Measurements from ENCODE around the gene TM2D3.

TM2D3 gene

GRCh38 chr15:101669744-101670143 is 17.6 kb upstream of the TM2D3 start:
- peaks cover 6% of the 10 kb centered on the region for H3K4me1 ChIP-seq (ENCODE audit: insufficient read depth, poor library complexity, severe bottlenecking)
- H3K9me3 ChIP-seq (ENCODE audit: severe bottlenecking), result no peaks in the 10 kb centered on the region
- H3K27ac ChIP-seq (ENCODE audit: poor library complexity, severe bottlenecking), result no peak overlapping the region
- H3K4me3 ChIP-seq (ENCODE audit: severe bottlenecking), result no peak overlapping the region
- ATAC-seq (ENCODE audit: low read depth) (no peak), DNase-seq (ENCODE audit: low spot score) (no peak)
- TF ChIP-seq CTCF (IDR thresholded peaks at IDR 0.05; ENCODE audit: poor library complexity, severe bottlenecking), result no peak
- no peaks in the 10 kb centered on the region; the same call in 1 of the 2 replicates for H3K36me3 ChIP-seq (ENCODE audit: low read depth)
- H3K27me3 ChIP-seq (ENCODE audit: insufficient read depth, poor library complexity, severe bottlenecking), result no peaks in the 10 kb centered on the region

- no peak for DNase-seq (ENCODE audit: low spot score)
- peaks cover 6% of the 10 kb centered on the region for H3K4me1 ChIP-seq (ENCODE audit: insufficient read depth, poor library complexity, severe bottlenecking)
- no peaks in the 10 kb centered on the region for H3K27me3 ChIP-seq (ENCODE audit: insufficient read depth, poor library complexity, severe bottlenecking)
- H3K27ac ChIP-seq (ENCODE audit: poor library complexity, severe bottlenecking), result no peak overlapping the region
- no peaks in the 10 kb centered on the region for H3K9me3 ChIP-seq (ENCODE audit: severe bottlenecking)
- no peak for ATAC-seq (ENCODE audit: low read depth)
- no peak for TF ChIP-seq CTCF (IDR thresholded peaks at IDR 0.05; ENCODE audit: poor library complexity, severe bottlenecking)
- no peaks in the 10 kb centered on the region; the same call in 1 of the 2 replicates for H3K36me3 ChIP-seq (ENCODE audit: low read depth)
- H3K4me3 ChIP-seq (ENCODE audit: severe bottlenecking), result no peak overlapping the region
These were observed 15.7 kb upstream of the TM2D3 start for GRCh38 chr15:101667881-101668280.

- Histone ChIP-seq H3K9me3 (ENCODE audit: severe bottlenecking) (peaks cover 3% of the 10 kb centered on the region), H3K27ac (ENCODE audit: poor library complexity, severe bottlenecking) (no peak overlapping the region), H3K36me3 (ENCODE audit: low read depth) (no peaks in the 10 kb centered on the region), H3K4me3 (ENCODE audit: severe bottlenecking) (no peak overlapping the region), H3K27me3 (ENCODE audit: insufficient read depth, poor library complexity, severe bottlenecking) (no peaks in the 10 kb centered on the region), H3K4me1 (ENCODE audit: insufficient read depth, poor library complexity, severe bottlenecking) (peaks cover under 1% of the 10 kb centered on the region)
- ATAC-seq (ENCODE audit: low read depth) (0 out of 3 replicates have a peak, but pooled peaks have one; percentile 59), DNase-seq (ENCODE audit: low spot score) (no peak)
- peak; percentile 76 for TF ChIP-seq CTCF (IDR thresholded peaks at IDR 0.05; ENCODE audit: poor library complexity, severe bottlenecking)
These were observed 12.2 kb upstream of the TM2D3 start for GRCh38 chr15:101664303-101664913.

GRCh38 chr15:101662203-101662602 is 10.0 kb upstream of the TM2D3 start:
- peaks cover 3% of the 10 kb centered on the region for H3K9me3 ChIP-seq (ENCODE audit: severe bottlenecking)
- DNase-seq (ENCODE audit: low spot score), result no peak
- ATAC-seq (ENCODE audit: low read depth), result no peak
- H3K4me1 ChIP-seq (ENCODE audit: insufficient read depth, poor library complexity, severe bottlenecking), result no peaks in the 10 kb centered on the region
- no peaks in the 10 kb centered on the region for H3K36me3 ChIP-seq (ENCODE audit: low read depth)
- no peak for TF ChIP-seq CTCF (IDR thresholded peaks at IDR 0.05; ENCODE audit: poor library complexity, severe bottlenecking)
- H3K27ac ChIP-seq (ENCODE audit: poor library complexity, severe bottlenecking), result no peak overlapping the region
- no peaks in the 10 kb centered on the region for H3K27me3 ChIP-seq (ENCODE audit: insufficient read depth, poor library complexity, severe bottlenecking)
- H3K4me3 ChIP-seq (ENCODE audit: severe bottlenecking), result no peak overlapping the region

- H3K4me3 ChIP-seq (ENCODE audit: severe bottlenecking), result no peak overlapping the region
- no peaks in the 10 kb centered on the region for H3K4me1 ChIP-seq (ENCODE audit: insufficient read depth, poor library complexity, severe bottlenecking)
- TF ChIP-seq CTCF (IDR thresholded peaks at IDR 0.05; ENCODE audit: poor library complexity, severe bottlenecking), result no peak
- H3K36me3 ChIP-seq (ENCODE audit: low read depth), result no peaks in the 10 kb centered on the region
- H3K27me3 ChIP-seq (ENCODE audit: insufficient read depth, poor library complexity, severe bottlenecking), result no peaks in the 10 kb centered on the region
- no peak for ATAC-seq (ENCODE audit: low read depth)
- H3K9me3 ChIP-seq (ENCODE audit: severe bottlenecking), result peaks cover 3% of the 10 kb centered on the region
- DNase-seq (ENCODE audit: low spot score), result no peak
- H3K27ac ChIP-seq (ENCODE audit: poor library complexity, severe bottlenecking), result no peak overlapping the region
These were observed 7.8 kb upstream of the TM2D3 start for GRCh38 chr15:101660005-101660404.

Data from RWPE2 (cell line).